Kidney (tissue), 14 donors: ENCODE data around the gene ZBTB8OS. TPM values are rescaled to one million over a fixed set of nuclear protein-coding genes. Genes with fewer than 3 reads are reported as not detected.
"Not testable (repeated sequence)": the region's sequence is repeated elsewhere in the genome, so short reads cannot be mapped to it uniquely, and the experiment has no call there.

Experiments used
- DNase-seq, 5 donors: peaks; one replicate each; pipeline ENCODE4 v3.0.0-alpha.2; 2013 to 2020
- FAIRE-seq: peaks from 2 replicates; lab custom pipeline; 2012; peaks lifted over from hg19 to GRCh38; lab: Jason Lieb, UNC
- H3K27ac ChIP-seq, 2 donors: one replicate each; pipeline ENCODE4 v1.7.0; 2013; ENCODE audit warnings: low read depth in 2 of 2, low read length in 2 of 2, inconsistent platforms in 1 of 2
- H3K27me3 ChIP-seq: one replicate; pipeline ENCODE4 v1.7.1; 2013; ENCODE audit warnings: low read length, inconsistent platforms; ENCODE audit not compliant: control insufficient read depth, insufficient read depth
- H3K36me3 ChIP-seq, 3 donors: one replicate each; pipeline versions ENCODE4 v1.7.0 to v1.7.1; 2013; ENCODE audit warnings: low read length in 3 of 3, control low read depth in 1 of 3, inconsistent platforms in 1 of 3; ENCODE audit not compliant: insufficient read depth in 3 of 3, control insufficient read depth in 2 of 3
- H3K4me1 ChIP-seq, 3 donors: one replicate each; pipeline versions ENCODE4 v1.7.0 to v1.7.1; 2013; ENCODE audit warnings: low read length in 3 of 3, inconsistent platforms in 1 of 3, low read depth in 1 of 3; ENCODE audit not compliant: control insufficient read depth in 2 of 3, insufficient read depth in 2 of 3
- H3K4me3 ChIP-seq, 3 donors: one replicate each; pipeline versions ENCODE4 v1.7.0 to v1.8.1; 2013; ENCODE audit warnings: low read length in 3 of 3, control low read depth in 1 of 3, inconsistent platforms in 1 of 3
- H3K9ac ChIP-seq, 3 donors: one replicate each; pipeline versions ENCODE4 v1.7.0 to v1.7.1; 2013; ENCODE audit warnings: low read length in 3 of 3, control low read depth in 1 of 3, inconsistent platforms in 1 of 3
- H3K9me3 ChIP-seq, 3 donors: one replicate each; pipeline versions ENCODE4 v1.7.0 to v1.7.1; 2013; ENCODE audit warnings: low read length in 3 of 3, control low read depth in 1 of 3, inconsistent platforms in 1 of 3; ENCODE audit not compliant: control insufficient read depth in 2 of 3, insufficient read depth in 1 of 3
- CTCF ChIP-seq: IDR thresholded peaks from 3 replicates; pipeline ENCODE4 v1.5.1; 2012; ENCODE audit warnings: mild to moderate bottlenecking, moderate library complexity, borderline replicate concordance; ENCODE audit not compliant: insufficient read depth; ENCODE audit errors: extremely low read depth
- intact Hi-C: fragments of 100-400 bp; cut with DNase I; formaldehyde crosslinking; loops from one replicate; pipeline ENCODE4 v1.11.1; 2022
- polyA plus RNA-seq: library from polyadenylated mRNA; stranded (reverse); fragments of 350-450 nt; fragmentation: Illumina TruSeq; extraction: RNeasy Lipid Tissue Mini Kit (QIAGEN cat#74804); gene quantifications from one replicate; pipeline ENCODE4 v1.2.3, GENCODE V29; 2014; ENCODE audit warnings: low read depth, low replicate concordance; ENCODE audit not compliant: insufficient read depth
- total RNA-seq: library from RNA; stranded (reverse); fragmentation: NEBNext Ultra II Directional; extraction: Animal tissue kit (Norgen Biotek cat#: 25700); gene quantifications from one replicate; pipeline ENCODE4 v1.2.1, GENCODE V29; 2021
- donor health status: control.
- donor health status: control.
- donor health status: control.
- donor health status: control.
- donor health status: control.
- donor health status: DM: yes; HTN: yes; CAD: no.
- donor health status: Normal renal cell carcinoma (clear cell type).

The ZBTB8OS gene
- total and polyA plus RNA-seq, 2 donors from 2014 or later = 39.0 to 62.3 TPM

GRCh38 chr1:32650752-32651460 lies 556 bp upstream of the ZBTB8OS start, which contains the start of gene RBBP4:
Gene RBBP4, plus strand, starts transcription at chr1:32651208. Its CDS starts 99 bp downstream, at chr1:32651307.
- no peak for TF ChIP-seq CTCF
- H3K4me3 ChIP-seq = peak within 1 kb of the TSS; percentile 96 to 100 (median 99)
- peak within 1 kb of the TSS; percentile 87 to 100 (median 100) for H3K9ac ChIP-seq
- peaks cover 0 to 16% (median 4%) of the 10 kb centered on the region in 3 donors for H3K36me3 ChIP-seq
- peak within 1 kb of the TSS; percentile 99 to 100 for H3K27ac ChIP-seq
- no peaks in the 10 kb centered on the region for H3K27me3 ChIP-seq
- DNase-seq = peak; percentile 99
- FAIRE-seq = no peak
- no peaks in the 10 kb centered on the region for H3K9me3 ChIP-seq
- H3K4me1 ChIP-seq = peaks cover 0 to 6% (median 2%) of the 10 kb centered on the region in 3 donors
- intact Hi-C loops = no loop called here

GRCh38 chr1:32647308-32648134 lies 2.8 kb downstream of the ZBTB8OS start:
- Histone ChIP-seq H3K9me3 (no peaks in the 10 kb centered on the region), H3K4me1 (peaks cover 0 to 2% (median 0%) of the 10 kb centered on the region in 3 donors), H3K36me3 (peaks cover 0 to 4% (median 0%) of the 10 kb centered on the region in 3 donors), H3K27me3 (no peaks in the 10 kb centered on the region), H3K4me3 (no peak overlapping the region), H3K27ac (no peak overlapping the region), H3K9ac (no peak overlapping the region)
- FAIRE-seq (no peak), DNase-seq (no peak)
- intact Hi-C loops = no loop called here
- TF ChIP-seq CTCF = no peak

- DNase-seq (no peak), FAIRE-seq (no peak)
- intact Hi-C loops = no loop called here
- no peaks in the 10 kb centered on the region for H3K27me3 ChIP-seq
- no peaks in the 10 kb centered on the region for H3K9me3 ChIP-seq
- no peaks in the 10 kb centered on the region for H3K4me1 ChIP-seq
- H3K36me3 ChIP-seq = no peaks in the 10 kb centered on the region
- H3K4me3 ChIP-seq = no peak overlapping the region
- TF ChIP-seq CTCF = no peak
- no peak overlapping the region for H3K9ac ChIP-seq
- no peak overlapping the region for H3K27ac ChIP-seq
These were observed 5.9 kb downstream of the ZBTB8OS start for GRCh38 chr1:32644426-32644825.

- H3K27me3 ChIP-seq, FAIRE-seq, H3K27ac ChIP-seq, H3K9me3 ChIP-seq, H3K4me3 ChIP-seq, intact Hi-C loops, DNase-seq, H3K4me1 ChIP-seq, H3K9ac ChIP-seq, H3K36me3 ChIP-seq: not testable (repeated sequence)
These were observed 8.0 kb downstream of the ZBTB8OS start for GRCh38 chr1:32642292-32642827.
